H1 (cell line): ENCODE results near the gene SNRNP40.

Experiments used
- CTCF ChIP-seq, 3 experiments: IDR thresholded peaks; 1 replicate in 2 of 3; 2 replicates in 1 of 3; pipeline versions ENCODE4 v1.5.1 to v1.6.1; 2011; ENCODE audit warnings: low read length in 3 of 3, mild to moderate bottlenecking in 3 of 3, inconsistent platforms in 2 of 3, low read depth in 1 of 3, moderate library complexity in 1 of 3; ENCODE audit not compliant: insufficient read depth in 1 of 3; ENCODE audit errors: control extremely low read depth in 1 of 3
- EP300 ChIP-seq, 2 experiments: IDR thresholded peaks; 1 replicate in 1 of 2; 2 replicates in 1 of 2; pipeline ENCODE4 v1.6.1; 2011 to 2012; ENCODE audit warnings: low read depth in 2 of 2, low read length in 2 of 2, mild to moderate bottlenecking in 2 of 2, borderline replicate concordance in 1 of 2, inconsistent platforms in 1 of 2, moderate library complexity in 1 of 2
- EZH2 ChIP-seq: fragments of 200-600 bp; sonication (generic); IDR thresholded peaks from 2 replicates; pipeline ENCODE4 v1.7.1; 2012; ENCODE audit warnings: low read depth, mild to moderate bottlenecking, moderate library complexity, low read length, inconsistent platforms; ENCODE audit not compliant: severe bottlenecking
- KDM5A ChIP-seq: fragments of 200-600 bp; IDR thresholded peaks from 2 replicates; pipeline ENCODE4 v1.7.1; 2012; ENCODE audit warnings: mild to moderate bottlenecking, low read length, inconsistent platforms, mixed read lengths
- POLR2AphosphoS5 ChIP-seq: IDR thresholded peaks from 2 replicates; pipeline ENCODE4 v1.6.1; 2011; ENCODE audit warnings: low read depth, low read length
- RAD21 ChIP-seq, 2 experiments: IDR thresholded peaks in 1 of 2; conservative IDR thresholded peaks in 1 of 2; 2 replicates each; pipeline ENCODE4 v1.6.1; 2011; ENCODE audit warnings: low read depth in 2 of 2, low read length in 2 of 2, improper control_type of control experiment in 1 of 2, inconsistent platforms in 1 of 2, mild to moderate bottlenecking in 1 of 2, moderate library complexity in 1 of 2
- RFX5 ChIP-seq: IDR thresholded peaks from 2 replicates; pipeline ENCODE4 v1.6.1; 2011; ENCODE audit warnings: low read depth, low read length, improper control_type of control experiment, borderline replicate concordance
- TCF12 ChIP-seq: IDR thresholded peaks from 2 replicates; pipeline ENCODE4 v1.6.1; 2011; ENCODE audit warnings: low read depth, mild to moderate bottlenecking, low read length
- USF2 ChIP-seq: IDR thresholded peaks from 2 replicates; pipeline ENCODE4 v1.6.1; 2011; ENCODE audit warnings: low read length, improper control_type of control experiment

- no peak for TF ChIP-seq CTCF (IDR thresholded peaks at IDR 0.05; ENCODE audit: control extremely low read depth in 1 of 3, insufficient read depth in 1 of 3, low read depth in 1 of 3, low read length in 3 of 3)
- no peak for TF ChIP-seq RAD21 (IDR thresholded peaks at IDR 0.05 in 1 of 2, conservative IDR thresholded peaks at IDR 0.05 in 1 of 2; ENCODE audit: low read depth in 2 of 2, low read length in 2 of 2)
- TF ChIP-seq KDM5A, result no peak
- TF ChIP-seq EP300 (IDR thresholded peaks at IDR 0.05; ENCODE audit: borderline replicate concordance in 1 of 2, low read depth in 2 of 2, low read length in 2 of 2), result no peak
- no peak for TF ChIP-seq USF2
- no peak for TF ChIP-seq EZH2
- TF ChIP-seq RFX5, result no peak
- no peak for TF ChIP-seq TCF12
- no peak for TF ChIP-seq POLR2AphosphoS5
Measured at GRCh38 chr1:31310198-31310597, 13.6 kb upstream of the SNRNP40 start.
